Measurements from ENCODE around the gene KRT6A. TPM values are rescaled to one million over a fixed set of nuclear protein-coding genes. Genes with fewer than 3 reads are reported as not detected.

Gene KRT6A
- total RNA-seq, 1 donor from 2014 or later = not detected

GRCh38 chr12:52439845-52440244 is 53.2 kb downstream of the KRT6A start:
- H3K4me3 ChIP-seq = no peak overlapping the region
- DNase-seq = no peak
- H3K36me3 ChIP-seq = no peaks in the 10 kb centered on the region
- H3K4me1 ChIP-seq = peaks cover 5% of the 10 kb centered on the region
- H3K27me3 ChIP-seq (ENCODE audit: low read depth) = peaks cover 66% of the 10 kb centered on the region
- no peak for TF ChIP-seq CTCF (IDR thresholded peaks at IDR 0.05; ENCODE audit: borderline replicate concordance)
- H3K9me3 ChIP-seq (replicated peaks) = no peaks in the 10 kb centered on the region
- no peak overlapping the region for H3K27ac ChIP-seq (replicated peaks)
- intact Hi-C loops (cut with micrococcal nuclease) = no loop called here

DNA sequence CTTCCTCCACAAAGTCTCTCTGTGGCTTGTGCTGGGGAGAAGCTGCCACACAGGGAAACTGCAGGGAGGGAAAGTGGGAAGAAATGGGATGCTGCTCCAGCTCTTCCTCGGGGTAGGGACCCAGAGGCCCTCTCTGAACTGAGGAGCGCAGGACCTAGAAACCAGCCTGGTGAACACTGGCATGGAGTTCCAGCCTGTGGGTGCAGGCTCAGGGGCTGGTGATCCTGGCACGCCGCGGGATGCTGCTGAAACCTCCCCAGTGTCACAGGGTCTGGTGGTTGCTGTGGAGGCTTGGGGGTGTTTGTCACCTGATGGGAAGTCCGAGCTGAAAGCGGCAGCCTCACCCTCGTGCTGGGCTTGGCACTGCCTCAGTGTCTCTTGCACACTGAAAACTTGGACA is 53.6 kb downstream of the KRT6A start:
- TF ChIP-seq CTCF (IDR thresholded peaks at IDR 0.05; ENCODE audit: borderline replicate concordance) = no peak
- Histone ChIP-seq H3K9me3 (replicated peaks) (no peaks in the 10 kb centered on the region), H3K36me3 (no peaks in the 10 kb centered on the region), H3K27ac (replicated peaks) (no peak overlapping the region), H3K4me3 (no peak overlapping the region), H3K4me1 (peaks cover 5% of the 10 kb centered on the region), H3K27me3 (ENCODE audit: low read depth) (peaks cover 64% of the 10 kb centered on the region)
- intact Hi-C loops (cut with micrococcal nuclease) = no loop called here
- DNase-seq = no peak

DNA sequence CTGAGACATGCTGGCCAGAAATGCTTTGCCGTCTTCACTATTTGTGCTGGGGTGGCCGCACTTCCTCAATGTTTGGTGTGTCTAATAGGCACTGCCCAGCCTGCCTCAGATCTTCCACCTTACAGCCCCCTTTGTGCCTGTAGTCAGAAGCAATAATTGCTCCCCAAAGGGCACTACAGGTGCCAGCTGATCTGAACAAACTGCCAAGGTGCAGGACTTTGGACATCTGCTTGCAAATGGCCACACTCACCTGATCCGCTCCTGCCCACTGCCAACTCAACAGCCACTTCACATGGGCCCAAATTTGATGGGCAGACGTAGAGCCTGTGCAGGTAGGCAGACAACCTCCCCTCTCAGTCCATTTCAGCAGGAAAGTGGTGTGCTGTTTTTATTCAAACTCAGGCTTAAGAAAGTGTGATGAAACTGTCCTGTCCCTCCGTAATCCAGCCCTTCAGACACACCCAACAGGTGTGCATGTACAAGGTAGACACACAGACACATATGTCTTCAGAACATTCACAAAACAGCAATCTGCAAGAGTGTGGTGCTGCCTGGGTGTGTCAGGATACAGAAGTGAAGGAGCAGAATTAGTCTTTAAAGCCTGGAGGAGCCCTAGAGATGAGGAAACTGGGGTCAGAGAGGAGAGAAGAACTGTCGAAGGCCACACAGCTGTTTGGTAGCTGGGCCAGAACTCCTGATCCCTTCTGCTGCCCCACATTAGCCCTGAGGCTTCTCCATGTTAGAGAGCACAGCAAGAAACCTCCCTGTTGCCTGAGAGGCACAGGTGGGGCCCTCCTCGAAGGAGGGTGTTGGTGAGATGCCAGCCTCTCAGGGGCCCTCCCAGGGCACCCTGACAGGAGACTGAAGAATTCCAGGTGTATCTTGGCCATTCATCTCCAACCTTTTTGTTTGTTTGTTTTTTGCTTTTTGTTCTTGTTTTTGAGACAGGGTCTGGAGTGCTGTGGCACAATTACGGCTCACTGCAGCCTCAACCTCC is 54.5 kb downstream of the KRT6A start:
- Histone ChIP-seq H3K27me3 (ENCODE audit: low read depth) (peaks cover 64% of the 10 kb centered on the region), H3K36me3 (no peaks in the 10 kb centered on the region), H3K9me3 (replicated peaks) (no peaks in the 10 kb centered on the region), H3K4me3 (no peak overlapping the region), H3K4me1 (peaks cover 5% of the 10 kb centered on the region), H3K27ac (replicated peaks) (no peak overlapping the region)
- no peak for DNase-seq
- intact Hi-C loops (cut with micrococcal nuclease) = no loop called here
- no peak for TF ChIP-seq CTCF (IDR thresholded peaks at IDR 0.05; ENCODE audit: borderline replicate concordance)

GRCh38 chr12:52437508-52437907 is 55.5 kb downstream of the KRT6A start:
- Histone ChIP-seq H3K4me1 (peaks cover 1% of the 10 kb centered on the region), H3K4me3 (no peak overlapping the region), H3K27me3 (ENCODE audit: low read depth) (peaks cover 63% of the 10 kb centered on the region), H3K9me3 (replicated peaks) (no peaks in the 10 kb centered on the region), H3K36me3 (no peaks in the 10 kb centered on the region), H3K27ac (replicated peaks) (no peak overlapping the region)
- no peak for DNase-seq
- intact Hi-C loops (cut with micrococcal nuclease) = no loop called here
- TF ChIP-seq CTCF (IDR thresholded peaks at IDR 0.05; ENCODE audit: borderline replicate concordance) = no peak

Other genes starting within 250 kb of the KRT6A start
- gene KRT86, start 218.6 kb downstream of the KRT6A start, total RNA-seq = not detected
- not detected for gene KRT81, start 201.7 kb downstream of the KRT6A start, total RNA-seq
- not detected for gene KRT83, start 171.9 kb downstream of the KRT6A start, total RNA-seq
- gene KRT85, start 125.8 kb downstream of the KRT6A start, total RNA-seq = not detected
- not detected for gene KRT84, start 107.6 kb downstream of the KRT6A start, total RNA-seq
- gene KRT82, start 86.9 kb downstream of the KRT6A start, total RNA-seq = not detected
- gene KRT75, start 58.9 kb downstream of the KRT6A start, total RNA-seq = not detected
- not detected for gene KRT6B, start 41.1 kb downstream of the KRT6A start, total RNA-seq
- gene KRT6C, start 19.5 kb downstream of the KRT6A start, total RNA-seq = not detected
- gene KRT5, start 27.1 kb upstream of the KRT6A start, total RNA-seq = not detected
- gene KRT71, start 59.9 kb upstream of the KRT6A start, total RNA-seq = not detected
- 0.14 TPM for gene KRT74, start 80.6 kb upstream of the KRT6A start, total RNA-seq
- not detected for gene KRT72, start 108.2 kb upstream of the KRT6A start, total RNA-seq
- gene KRT73, start 125.3 kb upstream of the KRT6A start, total RNA-seq = not detected
- gene KRT2, start 159.0 kb upstream of the KRT6A start, total RNA-seq = not detected
- not detected for gene KRT1, start 187.2 kb upstream of the KRT6A start, total RNA-seq
- not detected for gene KRT77, start 210.3 kb upstream of the KRT6A start, total RNA-seq